ENCODE measurements around the gene SLC6A6.

GRCh38 chr3:14510838-14511622 lies 108.6 kb downstream of the SLC6A6 start:
- TF ChIP-seq REST (IDR thresholded peaks at IDR 0.05; ENCODE audit: low read depth, low read length), result no peak
- TF ChIP-seq, protein P1, sequence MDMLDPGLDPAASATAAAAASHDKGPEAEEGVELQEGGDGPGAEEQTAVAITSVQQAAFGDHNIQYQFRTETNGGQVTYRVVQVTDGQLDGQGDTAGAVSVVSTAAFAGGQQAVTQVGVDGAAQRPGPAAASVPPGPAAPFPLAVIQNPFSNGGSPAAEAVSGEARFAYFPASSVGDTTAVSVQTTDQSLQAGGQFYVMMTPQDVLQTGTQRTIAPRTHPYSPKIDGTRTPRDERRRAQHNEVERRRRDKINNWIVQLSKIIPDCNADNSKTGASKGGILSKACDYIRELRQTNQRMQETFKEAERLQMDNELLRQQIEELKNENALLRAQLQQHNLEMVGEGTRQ (IDR thresholded peaks at IDR 0.05; ENCODE audit: borderline replicate concordance, low read depth, low read length), result no peak
- no peak for TF ChIP-seq POLR2AphosphoS5 (IDR thresholded peaks at IDR 0.05; ENCODE audit: low read depth, low read length)
- no peak for TF ChIP-seq CTCF (IDR thresholded peaks at IDR 0.05)
- no peak for TF ChIP-seq EP300 (IDR thresholded peaks at IDR 0.05; ENCODE audit: borderline replicate concordance in 1 of 2, low read depth in 1 of 2, low read length in 1 of 2)
- TF ChIP-seq YY1 (IDR thresholded peaks at IDR 0.05; ENCODE audit: low read depth), result no peak
- TF ChIP-seq NFIC (IDR thresholded peaks at IDR 0.05; ENCODE audit: borderline replicate concordance), result no peak

Measured in SK-N-SH (cell line).